Liver (tissue), 9 donors: ENCODE results near the gene LSM14B. TPM values are rescaled to one million over a fixed set of nuclear protein-coding genes. Genes with fewer than 3 reads are reported as not detected.
A peak's percentile ranks its signal among the peaks of the same experiment; 100 is the strongest.

ENCODE experiments used
- DNase-seq: peaks from one replicate; pipeline ENCODE4 v3.0.0-alpha.2; 2017; ENCODE audit warnings: low spot score
- H3K27ac ChIP-seq, 2 donors: one replicate each; pipeline ENCODE4 v1.7.0; 2013; ENCODE audit warnings: inconsistent platforms in 2 of 2, low read length in 2 of 2, control low read depth in 1 of 2, low read depth in 1 of 2, mild to moderate bottlenecking in 1 of 2
- H3K27me3 ChIP-seq, 4 donors: one replicate each; pipeline versions ENCODE4 v1.6.1 to v1.7.0; 2013; ENCODE audit warnings: low read length in 3 of 4, inconsistent platforms in 1 of 4, mild to moderate bottlenecking in 1 of 4, moderate library complexity in 1 of 4; ENCODE audit not compliant: control insufficient read depth in 4 of 4, insufficient read depth in 4 of 4
- H3K36me3 ChIP-seq, 4 donors: one replicate each; pipeline versions ENCODE4 v1.6.1 to v1.7.0; 2013; ENCODE audit warnings: low read length in 3 of 4, mild to moderate bottlenecking in 3 of 4, low read depth in 1 of 4, moderate library complexity in 1 of 4; ENCODE audit not compliant: control insufficient read depth in 4 of 4, insufficient read depth in 3 of 4
- H3K4me1 ChIP-seq, 4 donors: one replicate each; pipeline versions ENCODE4 v1.6.1 to v1.7.0; 2013; ENCODE audit warnings: low read length in 3 of 4, mild to moderate bottlenecking in 3 of 4, moderate library complexity in 1 of 4; ENCODE audit not compliant: control insufficient read depth in 4 of 4, insufficient read depth in 4 of 4
- H3K4me3 ChIP-seq, 3 donors: one replicate each; pipeline versions ENCODE4 v1.6.1 to v1.7.0; 2013; ENCODE audit warnings: low read length in 3 of 3, control low read depth in 1 of 3, low read depth in 1 of 3, mild to moderate bottlenecking in 1 of 3
- H3K9ac ChIP-seq, 2 donors: one replicate each; pipeline ENCODE4 v1.7.0; 2013; ENCODE audit warnings: low read length in 2 of 2, mild to moderate bottlenecking in 2 of 2, moderate library complexity in 2 of 2, control low read depth in 1 of 2, low read depth in 1 of 2
- H3K9me3 ChIP-seq, 4 donors: one replicate each; pipeline versions ENCODE4 v1.6.1 to v1.7.0; 2013; ENCODE audit warnings: low read length in 3 of 4; ENCODE audit not compliant: control insufficient read depth in 4 of 4
- ATF3 ChIP-seq: IDR thresholded peaks from 2 replicates; pipeline ENCODE4 v1.6.1; 2016; ENCODE audit warnings: antibody characterized with exemption
- CTCF ChIP-seq: fragments of 150-350 bp; IDR thresholded peaks from 2 replicates; pipeline ENCODE4 v1.5.1; 2017; ENCODE audit warnings: improper control_type of control experiment, low read depth, low read length; ENCODE audit not compliant: missing input control
- EGR1 ChIP-seq, 2 donors: IDR thresholded peaks; 2 replicates each; pipeline ENCODE4 v1.6.1; 2016 to 2018; ENCODE audit warnings: antibody characterized with exemption in 2 of 2, low read depth in 2 of 2
- FOXA1 ChIP-seq: IDR thresholded peaks from 2 replicates; pipeline ENCODE4 v1.6.1; 2016; ENCODE audit warnings: antibody characterized with exemption
- GABPA ChIP-seq, 2 donors: IDR thresholded peaks in 1 of 2; conservative IDR thresholded peaks in 1 of 2; 2 replicates each; pipeline ENCODE4 v1.6.1; 2016; ENCODE audit warnings: antibody characterized with exemption in 2 of 2, mild to moderate bottlenecking in 1 of 2, moderate library complexity in 1 of 2
- HNF4A ChIP-seq, 2 donors: conservative IDR thresholded peaks; 2 replicates each; pipeline ENCODE4 v1.6.1; 2016; ENCODE audit warnings: antibody characterized with exemption in 2 of 2, mild to moderate bottlenecking in 2 of 2
- JUND ChIP-seq, 2 donors: IDR thresholded peaks; 2 replicates each; pipeline ENCODE4 v1.6.1; 2016; ENCODE audit warnings: antibody characterized with exemption in 2 of 2
- NR2F2 ChIP-seq: IDR thresholded peaks from 2 replicates; pipeline ENCODE4 v1.6.1; 2016; ENCODE audit warnings: antibody characterized with exemption
- REST ChIP-seq: IDR thresholded peaks from 2 replicates; pipeline ENCODE4 v1.6.1; 2016; ENCODE audit warnings: antibody characterized with exemption, mild to moderate bottlenecking
- RXRA ChIP-seq, 2 donors: IDR thresholded peaks; 2 replicates each; pipeline ENCODE4 v1.6.1; 2017 to 2018; ENCODE audit warnings: antibody characterized with exemption in 2 of 2, mild to moderate bottlenecking in 1 of 2
- SP1 ChIP-seq: IDR thresholded peaks from 2 replicates; pipeline ENCODE4 v1.6.1; 2018; ENCODE audit warnings: antibody characterized with exemption, mild to moderate bottlenecking
- TAF1 ChIP-seq: conservative IDR thresholded peaks from 2 replicates; pipeline ENCODE4 v1.6.1; 2016; ENCODE audit warnings: antibody characterized with exemption, mild to moderate bottlenecking
- YY1 ChIP-seq: IDR thresholded peaks from 2 replicates; pipeline ENCODE4 v1.6.1; 2016; ENCODE audit warnings: antibody characterized with exemption, mild to moderate bottlenecking
- ZBTB33 ChIP-seq: IDR thresholded peaks from 2 replicates; pipeline ENCODE4 v1.6.1; 2016; ENCODE audit warnings: antibody characterized with exemption
- WGBS: extraction: QIAGEN DNeasy Blood & Tissue Kit; methylation state at CpG from one replicate; pipeline ENCODE4 v1.1.7; 2013; 5-methylcytosine and 5-hydroxymethylcytosine counted together
- polyA plus RNA-seq, 2 donors: library from polyadenylated mRNA; stranded (reverse) in 1 of 2; unstranded in 1 of 2; fragments of 200-250 nt in 1 of 2; fragments of >200 nt in 1 of 2; fragmentation: Nextera tagmentation in 1 of 2; extraction: Ambion mirVana in 1 of 2; gene quantifications; one replicate each; pipeline versions ENCODE4 v1.2.1 to v1.2.3, GENCODE V29; 2013 to 2015
- total RNA-seq, 2 donors: library from RNA; depleted of rRNA; stranded (reverse); fragments of >200 nt; gene quantifications; one replicate each; pipeline ENCODE4 v1.2.3, GENCODE V29; 2014
- donor health status: healthy.
- donor health status: healthy.
- donor health status: healthy.
- donor health status: healthy.
- donor health status: healthy.

The LSM14B gene
- total and polyA plus RNA-seq, 4 donors: 0.99 to 15.9 (median 13.3) TPM

- H3K4me1 ChIP-seq: peaks cover 4 to 29% (median 16%) of the 10 kb centered on the region in 4 donors
- no peaks in the 10 kb centered on the region for H3K27me3 ChIP-seq
- no peaks in the 10 kb centered on the region for H3K9me3 ChIP-seq
- peak overlapping the region; percentile 37 to 63 for H3K27ac ChIP-seq
- no peak for DNase-seq
- H3K36me3 ChIP-seq: peaks cover 21 to 77% (median 61%) of the 10 kb centered on the region in 4 donors
- H3K9ac ChIP-seq: no peak overlapping the region
- H3K4me3 ChIP-seq: no peak overlapping the region
- 96% methylated on average over 8 of the region's 8 CpGs for WGBS
- TF ChIP-seq CTCF (no peak), YY1 (no peak), RXRA (IDR thresholded peaks at IDR 0.05) (no peak), ATF3 (no peak), ZBTB33 (no peak), GABPA (IDR thresholded peaks at IDR 0.05 in 1 of 2, conservative IDR thresholded peaks at IDR 0.05 in 1 of 2) (no peak), FOXA1 (no peak), HNF4A (conservative IDR thresholded peaks at IDR 0.05) (no peak), JUND (IDR thresholded peaks at IDR 0.05) (no peak), TAF1 (no peak), EGR1 (IDR thresholded peaks at IDR 0.05; ENCODE audit: low read depth in 2 of 2) (no peak), SP1 (no peak), REST (no peak), NR2F2 (no peak)
Observed at GRCh38 chr20:62135573-62136266, 13.4 kb downstream of the LSM14B start.
